DND-41 (cell line): ENCODE data around the gene APOBEC4.

Experiments
- EZH2 ChIP-seq: IDR thresholded peaks from 3 replicates; pipeline ENCODE4 v1.6.1; 2012; ENCODE audit warnings: borderline replicate concordance, low read depth, mild to moderate bottlenecking, moderate library complexity, low read length, inconsistent platforms; ENCODE audit not compliant: severe bottlenecking
- TF ChIP-seq, protein P1 (sequence below): IDR thresholded peaks from 2 replicates; pipeline ENCODE4 v1.5.1; 2012; ENCODE audit warnings: borderline replicate concordance, low read length, moderate library complexity, mild to moderate bottlenecking; ENCODE audit not compliant: poor library complexity, severe bottlenecking; ENCODE audit errors: extremely low read depth

GRCh38 chr1:183640193-183640592, 12.9 kb downstream of the APOBEC4 start:
- TF ChIP-seq, protein P1, sequence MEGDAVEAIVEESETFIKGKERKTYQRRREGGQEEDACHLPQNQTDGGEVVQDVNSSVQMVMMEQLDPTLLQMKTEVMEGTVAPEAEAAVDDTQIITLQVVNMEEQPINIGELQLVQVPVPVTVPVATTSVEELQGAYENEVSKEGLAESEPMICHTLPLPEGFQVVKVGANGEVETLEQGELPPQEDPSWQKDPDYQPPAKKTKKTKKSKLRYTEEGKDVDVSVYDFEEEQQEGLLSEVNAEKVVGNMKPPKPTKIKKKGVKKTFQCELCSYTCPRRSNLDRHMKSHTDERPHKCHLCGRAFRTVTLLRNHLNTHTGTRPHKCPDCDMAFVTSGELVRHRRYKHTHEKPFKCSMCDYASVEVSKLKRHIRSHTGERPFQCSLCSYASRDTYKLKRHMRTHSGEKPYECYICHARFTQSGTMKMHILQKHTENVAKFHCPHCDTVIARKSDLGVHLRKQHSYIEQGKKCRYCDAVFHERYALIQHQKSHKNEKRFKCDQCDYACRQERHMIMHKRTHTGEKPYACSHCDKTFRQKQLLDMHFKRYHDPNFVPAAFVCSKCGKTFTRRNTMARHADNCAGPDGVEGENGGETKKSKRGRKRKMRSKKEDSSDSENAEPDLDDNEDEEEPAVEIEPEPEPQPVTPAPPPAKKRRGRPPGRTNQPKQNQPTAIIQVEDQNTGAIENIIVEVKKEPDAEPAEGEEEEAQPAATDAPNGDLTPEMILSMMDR = no peak
- no peak for TF ChIP-seq EZH2
